ENCODE data around the gene FAM168B. TPM values are rescaled to one million over a fixed set of nuclear protein-coding genes. Genes with fewer than 3 reads are reported as not detected.
A peak's percentile ranks its signal among the peaks of the same experiment; 100 is the strongest.
"Not testable (repeated sequence)": the region's sequence is repeated elsewhere in the genome, so short reads cannot be mapped to it uniquely, and the experiment has no call there.

Gene FAM168B
- polyA plus RNA-seq, 1 of the 3 experiments (the other 2 are of a cell fraction): 72.7 TPM

GRCh38 chr2:131068172-131068571, 25.1 kb downstream of the FAM168B start:
- WGBS (ENCODE audit: low lambda C conversion rate): 93% methylated on average over 6 of the region's 6 CpGs
- Histone ChIP-seq H3K36me3 (replicated peaks in 1 of 2; ENCODE audit: control insufficient read depth in 1 of 2, insufficient read depth in 2 of 2, low read length in 1 of 2) (peaks cover 27 to 42% of the 10 kb centered on the region in 2 experiments), H3K79me2 (ENCODE audit: insufficient read depth) (peaks cover 98% of the 10 kb centered on the region), H4K20me1 (ENCODE audit: insufficient read depth) (peaks cover 85% of the 10 kb centered on the region), H3K4me1 (ENCODE audit: control insufficient read depth in 1 of 2, insufficient read depth in 2 of 2, low read depth in 1 of 2, low read length in 1 of 2) (peaks cover 0 to 13% of the 10 kb centered on the region in 2 experiments; a peak in 1 of 4 replicates)
- POLR2A ChIA-PET; H3K9me3 ChIP-seq; H3K9me2 ChIP-seq; H3F3A ChIP-seq (replicated peaks; ENCODE audit: insufficient read depth); H3K4me3 ChIP-seq (ENCODE audit: low read depth in 2 of 2, low read length in 1 of 2); H3K9ac ChIP-seq; DNase-seq; H3K4me2 ChIP-seq; H3K27me3 ChIP-seq (ENCODE audit: insufficient read depth); H2AFZ ChIP-seq (ENCODE audit: low read depth); H3K27ac ChIP-seq (ENCODE audit: low read depth in 2 of 2, low read length in 1 of 2); CTCF ChIA-PET: not testable (repeated sequence)

- ChIA-PET POLR2A (no interaction called here), CTCF (no interaction called here)
- no peak overlapping the region for H3K4me2 ChIP-seq
- 90% methylated on average over 2 of the region's 2 CpGs for WGBS (ENCODE audit: low lambda C conversion rate)
- no peaks in the 10 kb centered on the region for H3K9me2 ChIP-seq
- peaks cover 32 to 43% of the 10 kb centered on the region in 2 experiments for H3K36me3 ChIP-seq (replicated peaks in 1 of 2; ENCODE audit: control insufficient read depth in 1 of 2, insufficient read depth in 2 of 2, low read length in 1 of 2)
- H3F3A ChIP-seq (replicated peaks; ENCODE audit: insufficient read depth): peaks cover 4% of the 10 kb centered on the region
- H3K4me1 ChIP-seq (ENCODE audit: control insufficient read depth in 1 of 2, insufficient read depth in 2 of 2, low read depth in 1 of 2, low read length in 1 of 2): peaks cover 0 to 13% of the 10 kb centered on the region in 2 experiments; a peak in 1 of 4 replicates
- no peak overlapping the region for H3K27ac ChIP-seq (ENCODE audit: low read depth in 2 of 2, low read length in 1 of 2)
- H3K9me3 ChIP-seq: no peaks in the 10 kb centered on the region
- no peak for TF ChIP-seq JUND (IDR thresholded peaks at IDR 0.05)
- no peak for TF ChIP-seq SMC3 (IDR thresholded peaks at IDR 0.05; ENCODE audit: low read depth, low read length)
- TF ChIP-seq NFIC (IDR thresholded peaks at IDR 0.05; ENCODE audit: borderline replicate concordance): peak; percentile 39; the same call in 1 of the 2 replicates
- TF ChIP-seq, protein P1, sequence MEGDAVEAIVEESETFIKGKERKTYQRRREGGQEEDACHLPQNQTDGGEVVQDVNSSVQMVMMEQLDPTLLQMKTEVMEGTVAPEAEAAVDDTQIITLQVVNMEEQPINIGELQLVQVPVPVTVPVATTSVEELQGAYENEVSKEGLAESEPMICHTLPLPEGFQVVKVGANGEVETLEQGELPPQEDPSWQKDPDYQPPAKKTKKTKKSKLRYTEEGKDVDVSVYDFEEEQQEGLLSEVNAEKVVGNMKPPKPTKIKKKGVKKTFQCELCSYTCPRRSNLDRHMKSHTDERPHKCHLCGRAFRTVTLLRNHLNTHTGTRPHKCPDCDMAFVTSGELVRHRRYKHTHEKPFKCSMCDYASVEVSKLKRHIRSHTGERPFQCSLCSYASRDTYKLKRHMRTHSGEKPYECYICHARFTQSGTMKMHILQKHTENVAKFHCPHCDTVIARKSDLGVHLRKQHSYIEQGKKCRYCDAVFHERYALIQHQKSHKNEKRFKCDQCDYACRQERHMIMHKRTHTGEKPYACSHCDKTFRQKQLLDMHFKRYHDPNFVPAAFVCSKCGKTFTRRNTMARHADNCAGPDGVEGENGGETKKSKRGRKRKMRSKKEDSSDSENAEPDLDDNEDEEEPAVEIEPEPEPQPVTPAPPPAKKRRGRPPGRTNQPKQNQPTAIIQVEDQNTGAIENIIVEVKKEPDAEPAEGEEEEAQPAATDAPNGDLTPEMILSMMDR (IDR thresholded peaks at IDR 0.05): no peak
- peaks cover 98% of the 10 kb centered on the region for H3K79me2 ChIP-seq (ENCODE audit: insufficient read depth)
- no peak overlapping the region for H2AFZ ChIP-seq (ENCODE audit: low read depth)
- peaks cover 84% of the 10 kb centered on the region for H4K20me1 ChIP-seq (ENCODE audit: insufficient read depth)
- no peak for DNase-seq
- no peak overlapping the region for H3K9ac ChIP-seq
- no peak overlapping the region for H3K4me3 ChIP-seq (ENCODE audit: low read depth in 2 of 2, low read length in 1 of 2)
- no peaks in the 10 kb centered on the region for H3K27me3 ChIP-seq (ENCODE audit: insufficient read depth)
These were observed 25.7 kb downstream of the FAM168B start for GRCh38 chr2:131067465-131068125.

DNA sequence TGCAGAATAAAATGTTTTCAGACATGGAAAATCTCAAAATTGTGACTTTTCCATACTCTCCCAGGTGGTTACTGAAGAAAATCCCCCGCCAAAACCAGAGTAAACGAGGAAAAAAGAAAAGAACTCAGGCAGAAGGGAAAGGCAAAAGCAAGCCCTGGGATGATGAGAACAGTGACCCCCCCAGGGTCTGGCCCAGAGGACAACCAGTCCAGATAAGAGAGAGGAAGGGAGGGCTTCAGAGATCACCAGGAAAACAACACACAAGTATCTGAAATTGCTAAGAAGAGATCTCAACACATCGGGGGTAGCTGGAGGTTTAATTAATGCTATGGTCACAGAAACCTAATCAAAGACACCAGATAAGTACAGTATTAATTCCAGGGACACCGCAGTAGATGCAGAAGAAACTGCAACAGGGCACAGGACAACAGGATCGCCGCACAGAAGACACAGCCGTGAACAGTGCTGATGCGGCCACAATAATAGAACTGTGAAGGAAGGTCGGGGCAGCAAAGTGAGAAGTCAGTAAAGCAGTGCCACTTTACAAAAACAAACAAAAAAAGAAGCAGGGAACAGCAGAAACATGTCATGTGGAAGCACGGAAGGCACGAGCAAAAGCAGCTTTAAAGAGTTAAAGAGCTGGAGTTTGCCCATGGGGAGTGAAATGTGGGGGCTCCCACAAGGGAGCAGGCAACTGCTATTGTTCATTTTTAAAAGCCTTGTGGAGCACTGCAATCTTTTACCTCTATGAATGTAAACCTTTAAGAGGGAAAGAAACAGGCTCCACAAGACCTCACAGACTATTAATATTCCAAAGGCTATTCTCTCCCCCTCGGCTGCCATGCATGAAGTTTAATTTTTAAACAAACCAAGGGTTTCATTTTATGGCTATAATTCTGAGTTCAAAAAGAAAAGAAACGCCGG, 28.4 kb downstream of the FAM168B start:
- peaks cover 84% of the 10 kb centered on the region for H4K20me1 ChIP-seq (ENCODE audit: insufficient read depth)
- WGBS (ENCODE audit: low lambda C conversion rate): 85% methylated on average over 14 of the region's 14 CpGs
- H3F3A ChIP-seq (replicated peaks; ENCODE audit: insufficient read depth): peaks cover 4% of the 10 kb centered on the region
- DNase-seq: peak; percentile 44
- ChIA-PET POLR2A (no interaction called here), CTCF (interaction anchor here (0.8 kb wide), 1 partner anchor 17 kb away, joined by 3 read pairs; no protein-coding TSS in a partner anchor)
- H3K27me3 ChIP-seq (ENCODE audit: insufficient read depth): no peaks in the 10 kb centered on the region
- peaks cover 0 to 13% of the 10 kb centered on the region in 2 experiments; a peak in 1 of 4 replicates for H3K4me1 ChIP-seq (ENCODE audit: control insufficient read depth in 1 of 2, insufficient read depth in 2 of 2, low read depth in 1 of 2, low read length in 1 of 2)
- no peaks in the 10 kb centered on the region for H3K9me2 ChIP-seq
- H3K4me3 ChIP-seq (ENCODE audit: low read depth in 2 of 2, low read length in 1 of 2): no peak overlapping the region
- no peak overlapping the region for H2AFZ ChIP-seq (ENCODE audit: low read depth)
- H3K79me2 ChIP-seq (ENCODE audit: insufficient read depth): peaks cover 99% of the 10 kb centered on the region
- H3K27ac ChIP-seq (ENCODE audit: low read depth in 2 of 2, low read length in 1 of 2): peak overlapping the region in 1 of 2 experiments; percentile 72; a peak in 2 of 4 replicates
- no peak overlapping the region for H3K4me2 ChIP-seq
- TF ChIP-seq GATA2 (CRISPR knock-in tag; IDR thresholded peaks at IDR 0.05) (no peak), MEF2A (IDR thresholded peaks at IDR 0.05; ENCODE audit: borderline replicate concordance, low read depth) (no peak), SIN3A (IDR thresholded peaks at IDR 0.05; ENCODE audit: borderline replicate concordance, low read depth, low read length) (no peak), TEAD4 (IDR thresholded peaks at IDR 0.05; ENCODE audit: borderline replicate concordance, insufficient read depth) (no peak), EP300 (IDR thresholded peaks at IDR 0.05; ENCODE audit: borderline replicate concordance in 1 of 2, low read depth in 1 of 2, low read length in 1 of 2) (no peak), RFX5 (IDR thresholded peaks at IDR 0.05; ENCODE audit: low read length) (no peak), NFIC (IDR thresholded peaks at IDR 0.05; ENCODE audit: borderline replicate concordance) (no peak)
- TF ChIP-seq, protein P2, sequence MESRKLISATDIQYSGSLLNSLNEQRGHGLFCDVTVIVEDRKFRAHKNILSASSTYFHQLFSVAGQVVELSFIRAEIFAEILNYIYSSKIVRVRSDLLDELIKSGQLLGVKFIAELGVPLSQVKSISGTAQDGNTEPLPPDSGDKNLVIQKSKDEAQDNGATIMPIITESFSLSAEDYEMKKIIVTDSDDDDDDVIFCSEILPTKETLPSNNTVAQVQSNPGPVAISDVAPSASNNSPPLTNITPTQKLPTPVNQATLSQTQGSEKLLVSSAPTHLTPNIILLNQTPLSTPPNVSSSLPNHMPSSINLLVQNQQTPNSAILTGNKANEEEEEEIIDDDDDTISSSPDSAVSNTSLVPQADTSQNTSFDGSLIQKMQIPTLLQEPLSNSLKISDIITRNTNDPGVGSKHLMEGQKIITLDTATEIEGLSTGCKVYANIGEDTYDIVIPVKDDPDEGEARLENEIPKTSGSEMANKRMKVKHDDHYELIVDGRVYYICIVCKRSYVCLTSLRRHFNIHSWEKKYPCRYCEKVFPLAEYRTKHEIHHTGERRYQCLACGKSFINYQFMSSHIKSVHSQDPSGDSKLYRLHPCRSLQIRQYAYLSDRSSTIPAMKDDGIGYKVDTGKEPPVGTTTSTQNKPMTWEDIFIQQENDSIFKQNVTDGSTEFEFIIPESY (IDR thresholded peaks at IDR 0.05; ENCODE audit: borderline replicate concordance, low read depth): no peak
- H3K36me3 ChIP-seq (replicated peaks in 1 of 2; ENCODE audit: control insufficient read depth in 1 of 2, insufficient read depth in 2 of 2, low read length in 1 of 2): peaks cover 17 to 37% of the 10 kb centered on the region in 2 experiments
- no peaks in the 10 kb centered on the region for H3K9me3 ChIP-seq
- no peak overlapping the region for H3K9ac ChIP-seq

Measured in SK-N-SH (cell line).